Measurements from ENCODE around the gene TMPRSS13.
A peak's percentile ranks its signal among the peaks of the same experiment; 100 is the strongest.

The TMPRSS13 gene

DNA sequence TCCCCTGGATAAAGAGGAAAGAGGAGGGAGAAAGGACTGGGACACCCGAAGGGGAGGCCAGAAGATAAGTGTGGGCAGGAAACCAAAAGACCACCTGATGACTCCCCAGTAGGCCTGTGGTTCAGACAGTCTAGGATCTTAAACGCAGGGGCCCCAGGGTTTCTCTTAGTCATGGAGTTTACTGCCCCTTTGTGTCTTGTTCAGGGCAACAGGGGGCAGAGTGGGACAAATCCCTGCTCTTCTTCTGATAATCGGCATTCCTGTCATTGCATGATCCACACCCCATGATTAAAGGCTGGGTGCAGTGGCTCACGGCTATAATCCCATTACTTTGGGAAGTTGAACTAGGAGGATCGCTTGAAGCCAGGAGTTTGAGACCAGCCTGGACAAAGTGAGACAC, 4.7 kb upstream of the TMPRSS13 start:
- Histone ChIP-seq H2AFZ (ENCODE audit: low read depth, low read length) (no peak overlapping the region), H3K27ac (ENCODE audit: low read length) (peak overlapping the region; percentile 99), H3K4me1 (ENCODE audit: insufficient read depth, low read length) (peaks cover 59% of the 10 kb centered on the region), H3K36me3 (ENCODE audit: insufficient read depth, low read length) (no peaks in the 10 kb centered on the region), H3K79me2 (ENCODE audit: insufficient read depth, low read length) (no peaks in the 10 kb centered on the region), H3K27me3 (ENCODE audit: insufficient read depth, low read length, poor library complexity) (no peaks in the 10 kb centered on the region), H3K9ac (ENCODE audit: low read depth, low read length) (no peak overlapping the region), H3K4me3 (ENCODE audit: low read depth in 1 of 2, low read length in 2 of 2) (no peak overlapping the region), H3K4me2 (ENCODE audit: insufficient read depth, low read length) (no peak overlapping the region), H4K20me1 (ENCODE audit: insufficient read depth, low read length) (no peaks in the 10 kb centered on the region), H3K9me3 (ENCODE audit: insufficient read depth, low read length, severe bottlenecking) (no peaks in the 10 kb centered on the region)
- DNase-seq (peak; percentile 54), ATAC-seq (ENCODE audit: insufficient read depth, low read depth) (no peak)
- no peak for TF ChIP-seq EZH2 (IDR thresholded peaks at IDR 0.05; ENCODE audit: borderline replicate concordance, low read depth, low read length, severe bottlenecking)
- TF ChIP-seq, protein P1, sequence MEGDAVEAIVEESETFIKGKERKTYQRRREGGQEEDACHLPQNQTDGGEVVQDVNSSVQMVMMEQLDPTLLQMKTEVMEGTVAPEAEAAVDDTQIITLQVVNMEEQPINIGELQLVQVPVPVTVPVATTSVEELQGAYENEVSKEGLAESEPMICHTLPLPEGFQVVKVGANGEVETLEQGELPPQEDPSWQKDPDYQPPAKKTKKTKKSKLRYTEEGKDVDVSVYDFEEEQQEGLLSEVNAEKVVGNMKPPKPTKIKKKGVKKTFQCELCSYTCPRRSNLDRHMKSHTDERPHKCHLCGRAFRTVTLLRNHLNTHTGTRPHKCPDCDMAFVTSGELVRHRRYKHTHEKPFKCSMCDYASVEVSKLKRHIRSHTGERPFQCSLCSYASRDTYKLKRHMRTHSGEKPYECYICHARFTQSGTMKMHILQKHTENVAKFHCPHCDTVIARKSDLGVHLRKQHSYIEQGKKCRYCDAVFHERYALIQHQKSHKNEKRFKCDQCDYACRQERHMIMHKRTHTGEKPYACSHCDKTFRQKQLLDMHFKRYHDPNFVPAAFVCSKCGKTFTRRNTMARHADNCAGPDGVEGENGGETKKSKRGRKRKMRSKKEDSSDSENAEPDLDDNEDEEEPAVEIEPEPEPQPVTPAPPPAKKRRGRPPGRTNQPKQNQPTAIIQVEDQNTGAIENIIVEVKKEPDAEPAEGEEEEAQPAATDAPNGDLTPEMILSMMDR (IDR thresholded peaks at IDR 0.05; ENCODE audit: borderline replicate concordance, extremely low read depth, low read length, poor library complexity, severe bottlenecking): peak; percentile 39

GRCh38 chr11:117933475-117933874, 4.3 kb upstream of the TMPRSS13 start:
- no peak for DNase-seq
- no peaks in the 10 kb centered on the region for H4K20me1 ChIP-seq (ENCODE audit: insufficient read depth, low read length)
- H3K9me3 ChIP-seq (ENCODE audit: insufficient read depth, low read length, severe bottlenecking): no peaks in the 10 kb centered on the region
- H2AFZ ChIP-seq (ENCODE audit: low read depth, low read length): no peak overlapping the region
- no peaks in the 10 kb centered on the region for H3K79me2 ChIP-seq (ENCODE audit: insufficient read depth, low read length)
- H3K4me3 ChIP-seq (ENCODE audit: low read depth in 1 of 2, low read length in 2 of 2): no peak overlapping the region
- H3K36me3 ChIP-seq (ENCODE audit: insufficient read depth, low read length): no peaks in the 10 kb centered on the region
- peaks cover 63% of the 10 kb centered on the region for H3K4me1 ChIP-seq (ENCODE audit: insufficient read depth, low read length)
- no peak overlapping the region for H3K9ac ChIP-seq (ENCODE audit: low read depth, low read length)
- H3K4me2 ChIP-seq (ENCODE audit: insufficient read depth, low read length): no peak overlapping the region
- peak overlapping the region; percentile 99 for H3K27ac ChIP-seq (ENCODE audit: low read length)
- no peak for ATAC-seq (ENCODE audit: insufficient read depth, low read depth)
- no peaks in the 10 kb centered on the region for H3K27me3 ChIP-seq (ENCODE audit: insufficient read depth, low read length, poor library complexity)
- no peak for TF ChIP-seq EZH2 (IDR thresholded peaks at IDR 0.05; ENCODE audit: borderline replicate concordance, low read depth, low read length, severe bottlenecking)
- TF ChIP-seq, protein P1 (IDR thresholded peaks at IDR 0.05; ENCODE audit: borderline replicate concordance, extremely low read depth, low read length, poor library complexity, severe bottlenecking): no peak

- H3K9ac ChIP-seq (ENCODE audit: low read depth, low read length): no peak overlapping the region
- no peak overlapping the region for H3K4me3 ChIP-seq (ENCODE audit: low read depth in 1 of 2, low read length in 2 of 2)
- H4K20me1 ChIP-seq (ENCODE audit: insufficient read depth, low read length): no peaks in the 10 kb centered on the region
- H3K27ac ChIP-seq (ENCODE audit: low read length): peak overlapping the region; percentile 99
- TF ChIP-seq, protein P1 (IDR thresholded peaks at IDR 0.05; ENCODE audit: borderline replicate concordance, extremely low read depth, low read length, poor library complexity, severe bottlenecking): no peak
- TF ChIP-seq EZH2 (IDR thresholded peaks at IDR 0.05; ENCODE audit: borderline replicate concordance, low read depth, low read length, severe bottlenecking): no peak
- peaks cover 68% of the 10 kb centered on the region for H3K4me1 ChIP-seq (ENCODE audit: insufficient read depth, low read length)
- no peak overlapping the region for H3K4me2 ChIP-seq (ENCODE audit: insufficient read depth, low read length)
- ATAC-seq (ENCODE audit: insufficient read depth, low read depth) (no peak), DNase-seq (no peak)
- H3K9me3 ChIP-seq (ENCODE audit: insufficient read depth, low read length, severe bottlenecking): no peaks in the 10 kb centered on the region
- H3K27me3 ChIP-seq (ENCODE audit: insufficient read depth, low read length, poor library complexity): no peaks in the 10 kb centered on the region
- H2AFZ ChIP-seq (ENCODE audit: low read depth, low read length): no peak overlapping the region
- H3K36me3 ChIP-seq (ENCODE audit: insufficient read depth, low read length): no peaks in the 10 kb centered on the region
- no peaks in the 10 kb centered on the region for H3K79me2 ChIP-seq (ENCODE audit: insufficient read depth, low read length)
These were observed 3.7 kb upstream of the TMPRSS13 start for GRCh38 chr11:117932947-117933346.

DNA sequence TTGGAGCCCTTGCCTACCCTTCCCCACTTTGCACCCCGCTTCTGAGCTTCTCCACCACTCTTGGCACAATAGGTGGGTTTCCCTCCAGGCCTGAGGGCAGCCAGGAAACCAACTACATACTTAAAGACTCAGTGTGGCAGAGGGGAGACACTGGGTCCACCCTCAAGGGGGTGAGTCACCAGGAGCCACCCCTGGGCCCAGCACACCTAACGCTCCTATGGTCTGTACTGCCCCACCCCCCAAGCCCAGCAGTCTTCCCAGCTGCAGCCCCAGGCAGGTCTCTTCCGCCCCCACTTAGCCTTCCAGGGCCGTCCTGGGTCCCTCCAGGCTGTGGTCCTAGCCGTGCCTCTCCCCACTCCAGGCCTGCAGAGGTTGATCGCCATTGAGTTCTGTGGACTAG, 3.2 kb upstream of the TMPRSS13 start:
- H3K27me3 ChIP-seq (ENCODE audit: insufficient read depth, low read length, poor library complexity): no peaks in the 10 kb centered on the region
- no peaks in the 10 kb centered on the region for H4K20me1 ChIP-seq (ENCODE audit: insufficient read depth, low read length)
- H3K79me2 ChIP-seq (ENCODE audit: insufficient read depth, low read length): no peaks in the 10 kb centered on the region
- no peak overlapping the region for H3K4me3 ChIP-seq (ENCODE audit: low read depth in 1 of 2, low read length in 2 of 2)
- peaks cover 74% of the 10 kb centered on the region for H3K4me1 ChIP-seq (ENCODE audit: insufficient read depth, low read length)
- peak overlapping the region; percentile 99 for H3K27ac ChIP-seq (ENCODE audit: low read length)
- H3K4me2 ChIP-seq (ENCODE audit: insufficient read depth, low read length): no peak overlapping the region
- H3K36me3 ChIP-seq (ENCODE audit: insufficient read depth, low read length): no peaks in the 10 kb centered on the region
- H3K9ac ChIP-seq (ENCODE audit: low read depth, low read length): peak overlapping the region; percentile 17; the same call in 1 of the 2 replicates
- no peaks in the 10 kb centered on the region for H3K9me3 ChIP-seq (ENCODE audit: insufficient read depth, low read length, severe bottlenecking)
- TF ChIP-seq, protein P1 (IDR thresholded peaks at IDR 0.05; ENCODE audit: borderline replicate concordance, extremely low read depth, low read length, poor library complexity, severe bottlenecking): no peak
- no peak for TF ChIP-seq EZH2 (IDR thresholded peaks at IDR 0.05; ENCODE audit: borderline replicate concordance, low read depth, low read length, severe bottlenecking)
- H2AFZ ChIP-seq (ENCODE audit: low read depth, low read length): no peak overlapping the region
- ATAC-seq (ENCODE audit: insufficient read depth, low read depth) (no peak), DNase-seq (no peak)
